ENCODE results near the gene SETDB1. TPM values are rescaled to one million over a fixed set of nuclear protein-coding genes. Genes with fewer than 3 reads are reported as not detected.

SETDB1 gene
- total and polyA plus RNA-seq, 4 donors: 5.4 to 23.7 (median 14.0) TPM

DNA sequence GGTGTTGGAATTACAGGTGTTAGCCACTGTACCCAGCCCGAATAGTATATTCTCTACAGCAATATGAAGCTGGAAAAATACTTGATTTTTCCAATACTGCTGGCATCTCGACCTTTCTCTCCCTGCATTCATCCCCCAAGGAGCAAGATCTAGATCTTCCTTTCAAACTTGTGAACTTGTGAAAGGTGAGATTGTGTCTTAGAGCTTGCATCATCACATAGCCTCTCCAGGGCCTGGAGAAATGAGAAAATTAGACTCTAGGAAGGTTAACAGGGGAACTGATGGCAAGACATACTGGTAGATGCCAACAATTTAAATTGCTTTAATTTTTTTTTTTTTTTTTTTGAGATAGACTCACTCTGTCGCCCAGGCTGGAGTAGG is 84.2 kb downstream of the SETDB1 start:
- Histone ChIP-seq H3K9me3 (ENCODE audit: control insufficient read depth in 4 of 4, low read length in 3 of 4) (no peaks in the 10 kb centered on the region), H3K4me1 (ENCODE audit: control insufficient read depth in 4 of 4, insufficient read depth in 4 of 4, low read length in 3 of 4) (peaks cover 15 to 71% (median 57%) of the 10 kb centered on the region in 4 donors), H3K9ac (ENCODE audit: low read depth in 1 of 2, low read length in 2 of 2) (no peak overlapping the region), H3K27me3 (ENCODE audit: control insufficient read depth in 4 of 4, insufficient read depth in 4 of 4, low read length in 3 of 4) (no peaks in the 10 kb centered on the region), H3K4me3 (ENCODE audit: low read depth in 1 of 3, low read length in 3 of 3) (no peak overlapping the region), H3K27ac (ENCODE audit: low read depth in 1 of 2, low read length in 2 of 2) (no peak overlapping the region), H3K36me3 (ENCODE audit: control insufficient read depth in 4 of 4, insufficient read depth in 3 of 4, low read depth in 1 of 4, low read length in 3 of 4) (no peaks in the 10 kb centered on the region)
- no peak for TF ChIP-seq YY1 (IDR thresholded peaks at IDR 0.05)
- no peak for TF ChIP-seq FOXA2 (IDR thresholded peaks at IDR 0.05)
- no peak for TF ChIP-seq EGR1 (IDR thresholded peaks at IDR 0.05; ENCODE audit: low read depth in 2 of 2)
- no peak for TF ChIP-seq SP1 (IDR thresholded peaks at IDR 0.05)
- TF ChIP-seq, protein P1, sequence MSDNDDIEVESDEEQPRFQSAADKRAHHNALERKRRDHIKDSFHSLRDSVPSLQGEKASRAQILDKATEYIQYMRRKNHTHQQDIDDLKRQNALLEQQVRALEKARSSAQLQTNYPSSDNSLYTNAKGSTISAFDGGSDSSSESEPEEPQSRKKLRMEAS (IDR thresholded peaks at IDR 0.05): no peak
- TF ChIP-seq TAF1 (conservative IDR thresholded peaks at IDR 0.05): no peak
- TF ChIP-seq JUND (IDR thresholded peaks at IDR 0.05): no peak
- TF ChIP-seq RXRA (IDR thresholded peaks at IDR 0.05): no peak
- no peak for TF ChIP-seq HNF4G (IDR thresholded peaks at IDR 0.05)
- TF ChIP-seq, protein P2, sequence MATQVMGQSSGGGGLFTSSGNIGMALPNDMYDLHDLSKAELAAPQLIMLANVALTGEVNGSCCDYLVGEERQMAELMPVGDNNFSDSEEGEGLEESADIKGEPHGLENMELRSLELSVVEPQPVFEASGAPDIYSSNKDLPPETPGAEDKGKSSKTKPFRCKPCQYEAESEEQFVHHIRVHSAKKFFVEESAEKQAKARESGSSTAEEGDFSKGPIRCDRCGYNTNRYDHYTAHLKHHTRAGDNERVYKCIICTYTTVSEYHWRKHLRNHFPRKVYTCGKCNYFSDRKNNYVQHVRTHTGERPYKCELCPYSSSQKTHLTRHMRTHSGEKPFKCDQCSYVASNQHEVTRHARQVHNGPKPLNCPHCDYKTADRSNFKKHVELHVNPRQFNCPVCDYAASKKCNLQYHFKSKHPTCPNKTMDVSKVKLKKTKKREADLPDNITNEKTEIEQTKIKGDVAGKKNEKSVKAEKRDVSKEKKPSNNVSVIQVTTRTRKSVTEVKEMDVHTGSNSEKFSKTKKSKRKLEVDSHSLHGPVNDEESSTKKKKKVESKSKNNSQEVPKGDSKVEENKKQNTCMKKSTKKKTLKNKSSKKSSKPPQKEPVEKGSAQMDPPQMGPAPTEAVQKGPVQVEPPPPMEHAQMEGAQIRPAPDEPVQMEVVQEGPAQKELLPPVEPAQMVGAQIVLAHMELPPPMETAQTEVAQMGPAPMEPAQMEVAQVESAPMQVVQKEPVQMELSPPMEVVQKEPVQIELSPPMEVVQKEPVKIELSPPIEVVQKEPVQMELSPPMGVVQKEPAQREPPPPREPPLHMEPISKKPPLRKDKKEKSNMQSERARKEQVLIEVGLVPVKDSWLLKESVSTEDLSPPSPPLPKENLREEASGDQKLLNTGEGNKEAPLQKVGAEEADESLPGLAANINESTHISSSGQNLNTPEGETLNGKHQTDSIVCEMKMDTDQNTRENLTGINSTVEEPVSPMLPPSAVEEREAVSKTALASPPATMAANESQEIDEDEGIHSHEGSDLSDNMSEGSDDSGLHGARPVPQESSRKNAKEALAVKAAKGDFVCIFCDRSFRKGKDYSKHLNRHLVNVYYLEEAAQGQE (IDR thresholded peaks at IDR 0.05): no peak
- TF ChIP-seq HNF4A (conservative IDR thresholded peaks at IDR 0.05): no peak
- no peak for TF ChIP-seq RAD21 (IDR thresholded peaks at IDR 0.05)
- no peak for TF ChIP-seq CTCF (IDR thresholded peaks at IDR 0.05; ENCODE audit: low read depth, low read length, missing input control)
- TF ChIP-seq, protein P3, sequence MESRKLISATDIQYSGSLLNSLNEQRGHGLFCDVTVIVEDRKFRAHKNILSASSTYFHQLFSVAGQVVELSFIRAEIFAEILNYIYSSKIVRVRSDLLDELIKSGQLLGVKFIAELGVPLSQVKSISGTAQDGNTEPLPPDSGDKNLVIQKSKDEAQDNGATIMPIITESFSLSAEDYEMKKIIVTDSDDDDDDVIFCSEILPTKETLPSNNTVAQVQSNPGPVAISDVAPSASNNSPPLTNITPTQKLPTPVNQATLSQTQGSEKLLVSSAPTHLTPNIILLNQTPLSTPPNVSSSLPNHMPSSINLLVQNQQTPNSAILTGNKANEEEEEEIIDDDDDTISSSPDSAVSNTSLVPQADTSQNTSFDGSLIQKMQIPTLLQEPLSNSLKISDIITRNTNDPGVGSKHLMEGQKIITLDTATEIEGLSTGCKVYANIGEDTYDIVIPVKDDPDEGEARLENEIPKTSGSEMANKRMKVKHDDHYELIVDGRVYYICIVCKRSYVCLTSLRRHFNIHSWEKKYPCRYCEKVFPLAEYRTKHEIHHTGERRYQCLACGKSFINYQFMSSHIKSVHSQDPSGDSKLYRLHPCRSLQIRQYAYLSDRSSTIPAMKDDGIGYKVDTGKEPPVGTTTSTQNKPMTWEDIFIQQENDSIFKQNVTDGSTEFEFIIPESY (IDR thresholded peaks at IDR 0.05): no peak
- TF ChIP-seq GABPA (IDR thresholded peaks at IDR 0.05 in 1 of 2, conservative IDR thresholded peaks at IDR 0.05 in 1 of 2): no peak
- DNase-seq (ENCODE audit: low spot score): no peak
- WGBS: 94% methylated on average over 3 of the region's 3 CpGs

DNA sequence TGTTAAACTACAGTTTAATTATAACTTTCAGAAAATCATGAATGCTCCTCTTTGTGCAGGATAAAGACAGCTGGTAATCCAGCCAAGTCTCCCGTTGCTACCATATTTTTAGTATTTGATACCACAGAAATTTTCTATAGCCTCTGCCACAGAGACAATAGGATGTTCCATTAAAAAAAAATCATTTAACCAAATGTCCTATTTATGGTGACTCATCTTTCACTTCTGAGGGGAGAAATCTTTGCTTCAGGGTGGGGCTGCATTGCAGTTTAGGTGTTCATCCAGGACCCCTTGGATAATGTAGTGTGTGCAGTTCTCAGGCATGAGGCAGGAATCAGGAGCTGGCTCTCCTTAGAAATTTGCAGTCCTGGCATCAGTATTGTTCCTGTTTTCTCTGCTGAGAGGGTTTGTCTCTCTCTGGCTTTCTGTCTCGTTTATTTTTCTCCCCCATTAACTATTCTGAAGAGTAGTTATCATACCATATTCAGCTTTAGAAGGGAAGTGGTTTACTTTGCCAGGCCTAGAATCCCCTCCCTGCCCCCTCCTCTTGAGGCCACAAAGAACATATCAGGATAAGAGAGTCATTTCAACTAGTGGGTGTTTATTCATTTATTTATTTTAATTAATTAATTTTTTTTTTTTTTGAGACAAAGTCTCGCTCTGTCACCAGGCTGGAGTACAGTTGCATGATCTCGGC is 85.1 kb downstream of the SETDB1 start:
- Histone ChIP-seq H3K4me3 (ENCODE audit: low read depth in 1 of 3, low read length in 3 of 3) (no peak overlapping the region), H3K36me3 (ENCODE audit: control insufficient read depth in 4 of 4, insufficient read depth in 3 of 4, low read depth in 1 of 4, low read length in 3 of 4) (peaks cover 0 to 2% (median 0%) of the 10 kb centered on the region in 4 donors), H3K27ac (ENCODE audit: low read depth in 1 of 2, low read length in 2 of 2) (no peak overlapping the region), H3K9me3 (ENCODE audit: control insufficient read depth in 4 of 4, low read length in 3 of 4) (no peaks in the 10 kb centered on the region), H3K9ac (ENCODE audit: low read depth in 1 of 2, low read length in 2 of 2) (no peak overlapping the region), H3K4me1 (ENCODE audit: control insufficient read depth in 4 of 4, insufficient read depth in 4 of 4, low read length in 3 of 4) (peaks cover 13 to 62% (median 51%) of the 10 kb centered on the region in 4 donors), H3K27me3 (ENCODE audit: control insufficient read depth in 4 of 4, insufficient read depth in 4 of 4, low read length in 3 of 4) (no peaks in the 10 kb centered on the region)
- DNase-seq (ENCODE audit: low spot score): no peak
- WGBS: 60% methylated on average over 4 of the region's 4 CpGs
- TF ChIP-seq YY1 (IDR thresholded peaks at IDR 0.05): no peak
- TF ChIP-seq HNF4G (IDR thresholded peaks at IDR 0.05): no peak
- TF ChIP-seq, protein P2 (IDR thresholded peaks at IDR 0.05): no peak
- TF ChIP-seq FOXA1 (IDR thresholded peaks at IDR 0.05): no peak
- TF ChIP-seq ATF3 (IDR thresholded peaks at IDR 0.05): no peak
- TF ChIP-seq RAD21 (IDR thresholded peaks at IDR 0.05): no peak
- TF ChIP-seq, protein P3 (IDR thresholded peaks at IDR 0.05): no peak
- no peak for TF ChIP-seq EGR1 (IDR thresholded peaks at IDR 0.05; ENCODE audit: low read depth in 2 of 2)
